Calu3 (cell line): ENCODE results near the gene RPRD1B. TPM values are rescaled to one million over a fixed set of nuclear protein-coding genes. Genes with fewer than 3 reads are reported as not detected.

ENCODE experiments used
- BruUV-seq: library from RNA; stranded (reverse); fragments of 400-500 nt; replicated peaks from 2 replicates; lab custom pipeline; 2021; lab: Mats Ljungman, UMichigan
- CTCF ChIA-PET: fragments of 300-600 bp; sonication (Branson Sonifier 250); formaldehyde crosslinking; loops from one replicate; lab custom pipeline; 2022; ENCODE audit warnings: antibody characterized with exemption; lab: Charles Lee
- DNase-seq: peaks from one replicate; pipeline ENCODE4 v3.0.0; 2022
- H3K27ac Mint-ChIP-seq: one replicate; pipeline ENCODE4 v1.8.0; 2022; ENCODE audit warnings: mixed read lengths; ENCODE audit not compliant: unreplicated experiment
- H3K27me3 Mint-ChIP-seq: one replicate; pipeline ENCODE4 v1.8.0; 2022; ENCODE audit warnings: mixed read lengths; ENCODE audit not compliant: unreplicated experiment
- H3K36me3 Mint-ChIP-seq: one replicate; pipeline ENCODE4 v1.8.0; 2022; ENCODE audit warnings: mild to moderate bottlenecking, moderate library complexity, mixed read lengths; ENCODE audit not compliant: insufficient read depth, unreplicated experiment
- H3K4me1 Mint-ChIP-seq: one replicate; pipeline ENCODE4 v1.8.0; 2022; ENCODE audit warnings: mild to moderate bottlenecking, low read depth, mixed read lengths; ENCODE audit not compliant: unreplicated experiment
- H3K4me3 Mint-ChIP-seq: one replicate; pipeline ENCODE4 v1.8.0; 2022; ENCODE audit warnings: mild to moderate bottlenecking, low read depth, moderate library complexity, mixed read lengths; ENCODE audit not compliant: unreplicated experiment
- H3K9me3 Mint-ChIP-seq: one replicate; pipeline ENCODE4 v1.8.0; 2022; ENCODE audit warnings: low read depth, mixed read lengths; ENCODE audit not compliant: unreplicated experiment
- CTCF ChIP-seq: fragments of 200-600 bp; IDR thresholded peaks from one replicate; pipeline ENCODE4 v1.8.0; 2022; ENCODE audit warnings: antibody characterized with exemption; ENCODE audit not compliant: unreplicated experiment
- intact Hi-C: fragments of 100-400 bp; cut with micrococcal nuclease; formaldehyde crosslinking; loops from one replicate; pipeline ENCODE4 v1.10.0; 2022; ENCODE audit not compliant: unreplicated experiment
- total RNA-seq: library from RNA; stranded (reverse); gene quantifications from 2 replicates; pipeline ENCODE4 v1.2.3, GENCODE V29; 2022

Gene RPRD1B
- total RNA-seq, 1 experiment from 2014 or later: 53.5 TPM

- Mint-ChIP-seq H3K27ac (no peak overlapping the region), H3K4me3 (no peak overlapping the region), H3K4me1 (peaks cover 13% of the 10 kb centered on the region), H3K9me3 (no peaks in the 10 kb centered on the region), H3K27me3 (no peaks in the 10 kb centered on the region), H3K36me3 (peaks cover 30% of the 10 kb centered on the region)
- no peak for TF ChIP-seq CTCF
- intact Hi-C loops: no loop called here
- no TSS peak for BruUV-seq
- CTCF ChIA-PET: interaction anchor here (1.0 to 1.4 kb wide), 3 partner anchors 10 to 31 kb away, joined by 3 to 8 read pairs (median 3); no protein-coding TSS in a partner anchor
- DNase-seq: no peak
These were observed 49.3 kb downstream of the RPRD1B start for GRCh38 chr20:38082894-38083293.

- no peak overlapping the region for H3K27ac Mint-ChIP-seq
- no peaks in the 10 kb centered on the region for H3K27me3 Mint-ChIP-seq
- no peak overlapping the region for H3K4me3 Mint-ChIP-seq
- no peak for TF ChIP-seq CTCF
- peaks cover 25% of the 10 kb centered on the region for H3K36me3 Mint-ChIP-seq
- no peak for DNase-seq
- CTCF ChIA-PET: interaction anchor here (1.0 to 1.4 kb wide), 3 partner anchors 10 to 30 kb away, joined by 3 to 8 read pairs (median 3); no protein-coding TSS in a partner anchor
- intact Hi-C loops: no loop called here
- no peaks in the 10 kb centered on the region for H3K9me3 Mint-ChIP-seq
- BruUV-seq: no TSS peak
- H3K4me1 Mint-ChIP-seq: peaks cover 13% of the 10 kb centered on the region
These were observed 49.9 kb downstream of the RPRD1B start for GRCh38 chr20:38083338-38084048.

- intact Hi-C loops: no loop called here
- Mint-ChIP-seq H3K27ac (no peak overlapping the region), H3K36me3 (peaks cover 25% of the 10 kb centered on the region), H3K4me1 (peaks cover 13% of the 10 kb centered on the region), H3K27me3 (no peaks in the 10 kb centered on the region), H3K4me3 (no peak overlapping the region), H3K9me3 (no peaks in the 10 kb centered on the region)
- no peak for DNase-seq
- TF ChIP-seq CTCF: no peak
- CTCF ChIA-PET: interaction anchor here (2.1 kb wide), 1 partner anchor 11 kb away, joined by 5 read pairs; no protein-coding TSS in a partner anchor
- BruUV-seq: no TSS peak
These were observed 50.9 kb downstream of the RPRD1B start for GRCh38 chr20:38084425-38084951.

GRCh38 chr20:38085026-38085425 lies 51.5 kb downstream of the RPRD1B start:
- intact Hi-C loops: no loop called here
- no peak for DNase-seq
- H3K4me1 Mint-ChIP-seq: peaks cover 13% of the 10 kb centered on the region
- CTCF ChIA-PET: interaction anchor here (0.7 to 2.1 kb wide), 3 partner anchors 12 to 469 kb away, joined by 3 to 5 read pairs (median 4); no protein-coding TSS in a partner anchor
- peaks cover 30% of the 10 kb centered on the region for H3K36me3 Mint-ChIP-seq
- no peaks in the 10 kb centered on the region for H3K9me3 Mint-ChIP-seq
- TF ChIP-seq CTCF: no peak
- no TSS peak for BruUV-seq
- no peak overlapping the region for H3K27ac Mint-ChIP-seq
- no peak overlapping the region for H3K4me3 Mint-ChIP-seq
- no peaks in the 10 kb centered on the region for H3K27me3 Mint-ChIP-seq
